Osteoblast (primary cell): ENCODE data around the gene NDUFS3. TPM values are rescaled to one million over a fixed set of nuclear protein-coding genes. Genes with fewer than 3 reads are reported as not detected.

ENCODE experiments used
- DNase-seq: peaks from one replicate; pipeline ENCODE4 v3.0.0; 2011; ENCODE audit warnings: low spot score, mixed read lengths; ENCODE audit not compliant: insufficient read length; ENCODE audit errors: missing footprints
- H2AFZ ChIP-seq: 2 replicates; pipeline ENCODE4 v1.6.0; 2011; ENCODE audit warnings: mild to moderate bottlenecking, low read length
- H3K27ac ChIP-seq: 2 replicates; pipeline ENCODE4 v1.5.1; 2011; ENCODE audit warnings: mild to moderate bottlenecking, low read depth, low read length, moderate library complexity
- H3K27me3 ChIP-seq: 2 replicates; pipeline ENCODE4 v1.6.0; 2012; ENCODE audit warnings: mild to moderate bottlenecking, control low read depth, inconsistent platforms, low read length, moderate library complexity; ENCODE audit not compliant: insufficient read depth
- H3K36me3 ChIP-seq: 2 replicates; pipeline ENCODE4 v1.5.1; 2011; ENCODE audit warnings: mild to moderate bottlenecking, low read length, control low read depth, moderate library complexity; ENCODE audit not compliant: insufficient read depth
- H3K4me1 ChIP-seq: 2 replicates; pipeline ENCODE4 v1.5.1; 2011; ENCODE audit warnings: mild to moderate bottlenecking, low read length, control low read depth, moderate library complexity; ENCODE audit not compliant: insufficient read depth
- H3K4me2 ChIP-seq: 2 replicates; pipeline ENCODE4 v1.6.0; 2011; ENCODE audit warnings: mild to moderate bottlenecking, low read length; ENCODE audit not compliant: insufficient read depth
- H3K4me3 ChIP-seq: fragments of 200-600 bp; sonication (generic); 3 replicates; pipeline ENCODE4 v1.5.1; 2012; ENCODE audit warnings: mild to moderate bottlenecking, low read length, inconsistent platforms; ENCODE audit not compliant: insufficient read depth
- H3K79me2 ChIP-seq: 2 replicates; pipeline ENCODE4 v1.6.0; 2012; ENCODE audit warnings: mild to moderate bottlenecking, low read length, control low read depth, inconsistent platforms; ENCODE audit not compliant: insufficient read depth
- H3K9me3 ChIP-seq: 2 replicates; pipeline ENCODE4 v1.5.1; 2011; ENCODE audit warnings: low read depth, low read length, control low read depth
- H4K20me1 ChIP-seq: 2 replicates; pipeline ENCODE4 v1.6.0; 2012; ENCODE audit warnings: mild to moderate bottlenecking, low read length, control low read depth; ENCODE audit not compliant: insufficient read depth
- CTCF ChIP-seq: IDR thresholded peaks from 2 replicates; pipeline ENCODE4 v1.5.1; 2011; ENCODE audit warnings: mild to moderate bottlenecking, low read depth, low read length, moderate library complexity; ENCODE audit errors: extremely low read depth
- total RNA-seq: library from RNA; depleted of rRNA; stranded (reverse); fragments of >200 nt; gene quantifications from 2 replicates; pipeline ENCODE4 v1.2.3, GENCODE V29; 2012

NDUFS3 gene
- total RNA-seq, 1 donor: 55.0 TPM

GRCh38 chr11:47571895-47572294, 7.0 kb upstream of the NDUFS3 start:
- Histone ChIP-seq H3K4me2 (peak overlapping the region; percentile 26), H3K36me3 (peaks cover 35% of the 10 kb centered on the region), H3K4me3 (no peak overlapping the region), H3K4me1 (peaks cover 22% of the 10 kb centered on the region), H3K79me2 (peaks cover 58% of the 10 kb centered on the region), H3K27ac (peak overlapping the region; percentile 60), H3K27me3 (no peaks in the 10 kb centered on the region), H2AFZ (no peak overlapping the region), H4K20me1 (peaks cover 6% of the 10 kb centered on the region), H3K9me3 (no peaks in the 10 kb centered on the region)
- TF ChIP-seq CTCF: no peak
- peak; percentile 95 for DNase-seq

- Histone ChIP-seq H3K4me1 (peaks cover 30% of the 10 kb centered on the region), H4K20me1 (peaks cover 6% of the 10 kb centered on the region), H2AFZ (no peak overlapping the region), H3K9me3 (no peaks in the 10 kb centered on the region), H3K27ac (peak overlapping the region; percentile 60), H3K4me2 (peak overlapping the region; percentile 26), H3K79me2 (peaks cover 59% of the 10 kb centered on the region), H3K4me3 (no peak overlapping the region), H3K27me3 (no peaks in the 10 kb centered on the region), H3K36me3 (peaks cover 42% of the 10 kb centered on the region)
- peak; percentile 86 for DNase-seq
- TF ChIP-seq CTCF: no peak
Observed at GRCh38 chr11:47572715-47573255, 6.1 kb upstream of the NDUFS3 start.

GRCh38 chr11:47573321-47573720, 5.6 kb upstream of the NDUFS3 start:
- peak overlapping the region; percentile 26 for H3K4me2 ChIP-seq
- H3K36me3 ChIP-seq: peaks cover 42% of the 10 kb centered on the region
- peaks cover 36% of the 10 kb centered on the region for H3K4me1 ChIP-seq
- H3K27me3 ChIP-seq: no peaks in the 10 kb centered on the region
- no peak for TF ChIP-seq CTCF
- H3K79me2 ChIP-seq: peaks cover 62% of the 10 kb centered on the region
- H3K9me3 ChIP-seq: no peaks in the 10 kb centered on the region
- DNase-seq: peak; percentile 27
- peaks cover 6% of the 10 kb centered on the region for H4K20me1 ChIP-seq
- H3K4me3 ChIP-seq: no peak overlapping the region
- H3K27ac ChIP-seq: peak overlapping the region; percentile 60
- no peak overlapping the region for H2AFZ ChIP-seq

GRCh38 chr11:47577460-47578041, 1.3 kb upstream of the NDUFS3 start:
- H3K79me2 ChIP-seq: peaks cover 65% of the 10 kb centered on the region
- peaks cover 6% of the 10 kb centered on the region for H4K20me1 ChIP-seq
- H3K9me3 ChIP-seq: no peaks in the 10 kb centered on the region
- peak overlapping the region; percentile 76 for H3K27ac ChIP-seq
- peak overlapping the region; percentile 96 for H3K4me3 ChIP-seq
- DNase-seq: peak; percentile 65
- H3K4me1 ChIP-seq: peaks cover 34% of the 10 kb centered on the region
- no peaks in the 10 kb centered on the region for H3K27me3 ChIP-seq
- peaks cover 53% of the 10 kb centered on the region for H3K36me3 ChIP-seq
- no peak overlapping the region for H2AFZ ChIP-seq
- no peak for TF ChIP-seq CTCF
- H3K4me2 ChIP-seq: peak overlapping the region; percentile 98
